ENCODE data around the gene C11orf98.
"Not testable (repeated sequence)": the region's sequence is repeated elsewhere in the genome, so short reads cannot be mapped to it uniquely, and the experiment has no call there.

C11orf98 gene

GRCh38 chr11:62680825-62681240 lies 15.8 kb upstream of the C11orf98 start:
- DNase-seq: peak; percentile 78

- peak; percentile 90 for DNase-seq
Observed at GRCh38 chr11:62678770-62679696, 14.0 kb upstream of the C11orf98 start, which contains the start of gene UBXN1. TSS of gene UBXN1 (minus strand) at chr11:62679073. CDS start at chr11:62678923, 150 bp downstream.

DNA sequence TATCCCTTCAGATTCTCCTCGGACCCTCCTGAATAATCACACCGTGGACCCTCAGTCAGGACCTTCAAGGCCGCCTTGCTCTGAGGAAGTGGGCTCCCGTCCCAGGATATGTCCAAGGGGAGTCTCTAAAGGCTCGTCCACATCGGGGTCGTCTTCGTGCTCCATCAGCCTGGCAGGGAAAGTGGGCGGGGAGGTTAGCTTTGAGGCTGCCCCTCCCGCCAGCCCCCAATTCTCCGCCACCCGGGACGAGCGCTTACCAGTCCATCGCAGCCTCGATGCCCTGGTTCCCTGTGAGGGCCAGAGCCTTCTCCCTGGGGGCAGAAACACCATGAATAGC lies 13.4 kb upstream of the C11orf98 start:
- DNase-seq: no peak

GRCh38 chr11:62677714-62678113 lies 12.7 kb upstream of the C11orf98 start:
- DNase-seq: no peak

DNA sequence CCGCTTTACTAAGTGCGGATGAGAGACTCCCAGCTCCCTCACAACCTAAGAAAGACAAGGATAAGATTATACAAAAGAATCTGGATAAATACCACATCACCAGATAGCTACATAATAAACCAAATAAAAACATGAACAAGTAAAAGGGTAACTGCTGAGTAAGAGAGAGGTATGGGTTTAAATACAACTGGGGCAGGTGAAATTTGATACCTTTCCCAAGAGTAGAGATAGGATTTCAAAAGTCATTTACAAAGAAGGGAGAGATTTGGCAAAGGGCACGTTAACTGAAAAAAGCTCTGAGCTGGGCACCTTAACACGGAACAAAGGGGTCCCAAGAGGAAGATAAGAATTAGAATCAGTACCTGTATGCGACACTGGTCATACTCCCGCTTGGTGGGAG lies 12.1 kb upstream of the C11orf98 start:
- DNase-seq: no peak

- DNase-seq: peak; percentile 44
Observed at GRCh38 chr11:62676698-62677097, 11.7 kb upstream of the C11orf98 start.

- DNase-seq: not testable (repeated sequence)
Observed at GRCh38 chr11:62675415-62675814, 10.4 kb upstream of the C11orf98 start.

DNA sequence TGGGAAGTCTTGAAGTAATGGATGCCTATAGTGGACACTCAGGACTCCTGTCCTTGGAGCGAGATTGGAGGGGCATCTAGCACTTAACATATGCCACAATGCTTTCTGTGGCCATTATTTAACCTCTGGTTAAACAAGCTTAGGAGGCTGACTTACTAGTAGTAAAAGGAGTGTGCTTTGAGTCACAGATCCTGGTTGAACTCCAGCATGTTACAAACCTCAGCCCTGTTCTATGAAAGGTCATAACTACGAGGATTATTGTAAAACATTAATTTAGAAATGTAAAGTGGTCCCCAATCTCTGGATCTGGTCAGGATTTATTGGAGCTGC lies 8.2 kb upstream of the C11orf98 start:
- no peak for DNase-seq

DNA sequence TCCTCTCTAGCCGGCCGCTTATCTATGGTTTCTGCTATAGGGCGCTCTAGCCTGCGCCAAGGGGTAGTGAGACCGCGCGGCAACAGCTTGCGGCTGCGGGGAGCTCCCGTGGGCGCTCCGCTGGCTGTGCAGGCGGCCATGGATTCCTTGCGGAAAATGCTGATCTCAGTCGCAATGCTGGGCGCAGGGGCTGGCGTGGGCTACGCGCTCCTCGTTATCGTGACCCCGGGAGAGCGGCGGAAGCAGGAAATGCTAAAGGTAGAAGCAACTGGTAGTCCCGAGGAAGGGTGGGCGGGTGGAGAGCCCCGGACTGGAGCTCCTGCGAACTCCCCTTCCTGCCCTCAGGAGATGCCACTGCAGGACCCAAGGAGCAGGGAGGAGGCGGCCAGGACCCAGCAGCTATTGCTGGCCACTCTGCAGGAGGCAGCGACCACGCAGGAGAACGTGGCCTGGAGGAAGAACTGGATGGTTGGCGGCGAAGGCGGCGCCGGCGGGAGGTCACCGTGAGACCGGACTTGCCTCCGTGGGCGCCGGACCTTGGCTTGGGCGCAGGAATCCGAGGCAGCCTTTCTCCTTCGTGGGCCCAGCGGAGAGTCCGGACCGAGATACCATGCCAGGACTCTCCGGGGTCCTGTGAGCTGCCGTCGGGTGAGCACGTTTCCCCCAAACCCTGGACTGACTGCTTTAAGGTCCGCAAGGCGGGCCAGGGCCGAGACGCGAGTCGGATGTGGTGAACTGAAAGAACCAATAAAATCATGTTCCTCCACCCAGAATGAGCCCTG lies 6.8 kb upstream of the C11orf98 start, which contains the start of the genes LBHD1 and UQCC3:
Gene LBHD1 (minus strand): TSS at position 660 of the 782 bp plus-strand sequence. CDS start 2,236 bp downstream, outside the sequence.
Gene UQCC3 (plus strand): TSS at position 66 of the 782 bp plus-strand sequence. CDS start 73 bp downstream, at position 139.
- peak; percentile 90 for DNase-seq

- DNase-seq: no peak
Observed at GRCh38 chr11:62671236-62671607, 6.2 kb upstream of the C11orf98 start.

- DNase-seq: no peak
Observed at GRCh38 chr11:62669420-62670161, 4.6 kb upstream of the C11orf98 start.

DNA sequence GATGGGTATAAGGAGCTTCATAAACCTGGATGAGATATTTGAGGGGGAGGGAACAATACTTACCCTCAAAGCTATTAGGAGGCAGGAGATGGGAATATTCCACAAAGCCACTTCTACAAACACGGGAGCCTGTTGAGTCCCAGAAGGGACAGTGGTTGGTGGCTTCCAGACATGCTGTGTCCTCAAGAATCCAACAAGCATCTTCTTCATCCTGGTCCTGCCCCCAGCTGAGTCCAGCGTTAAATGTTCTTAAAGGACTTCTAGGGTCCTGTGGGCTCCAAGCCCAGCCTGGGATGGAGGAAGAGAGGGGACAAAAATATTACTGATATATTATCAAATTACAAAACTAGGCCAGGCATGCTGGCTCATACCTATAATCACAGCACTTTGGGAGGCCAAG lies 2.5 kb upstream of the C11orf98 start:
- DNase-seq: no peak

DNA sequence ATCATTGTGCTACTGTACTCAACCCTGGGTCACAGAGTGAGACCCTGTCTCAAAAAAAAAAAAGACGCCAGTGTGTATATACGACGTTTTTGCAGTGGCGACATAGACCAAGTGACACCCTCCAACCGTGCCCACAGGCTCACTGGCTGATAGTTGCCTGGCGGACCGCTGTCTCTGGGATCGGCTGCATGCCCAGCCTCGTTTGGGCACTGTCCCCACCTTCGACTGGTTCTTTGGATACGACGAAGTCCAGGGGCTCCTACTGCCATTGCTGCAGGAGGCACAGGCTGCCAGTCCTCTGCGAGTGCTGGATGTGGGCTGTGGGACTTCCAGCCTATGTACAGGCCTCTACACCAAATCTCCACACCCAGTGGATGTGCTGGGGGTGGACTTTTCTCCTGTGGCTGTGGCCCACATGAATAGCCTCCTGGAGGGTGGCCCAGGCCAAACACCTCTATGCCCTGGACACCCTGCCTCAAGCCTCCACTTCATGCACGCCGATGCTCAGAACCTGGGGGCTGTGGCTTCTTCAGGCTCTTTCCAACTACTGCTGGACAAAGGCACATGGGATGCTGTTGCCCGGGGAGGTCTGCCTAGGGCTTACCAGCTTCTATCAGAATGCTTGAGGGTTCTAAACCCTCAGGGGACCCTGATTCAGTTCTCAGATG lies 1.4 kb upstream of the C11orf98 start:
- DNase-seq: no peak

DNA sequence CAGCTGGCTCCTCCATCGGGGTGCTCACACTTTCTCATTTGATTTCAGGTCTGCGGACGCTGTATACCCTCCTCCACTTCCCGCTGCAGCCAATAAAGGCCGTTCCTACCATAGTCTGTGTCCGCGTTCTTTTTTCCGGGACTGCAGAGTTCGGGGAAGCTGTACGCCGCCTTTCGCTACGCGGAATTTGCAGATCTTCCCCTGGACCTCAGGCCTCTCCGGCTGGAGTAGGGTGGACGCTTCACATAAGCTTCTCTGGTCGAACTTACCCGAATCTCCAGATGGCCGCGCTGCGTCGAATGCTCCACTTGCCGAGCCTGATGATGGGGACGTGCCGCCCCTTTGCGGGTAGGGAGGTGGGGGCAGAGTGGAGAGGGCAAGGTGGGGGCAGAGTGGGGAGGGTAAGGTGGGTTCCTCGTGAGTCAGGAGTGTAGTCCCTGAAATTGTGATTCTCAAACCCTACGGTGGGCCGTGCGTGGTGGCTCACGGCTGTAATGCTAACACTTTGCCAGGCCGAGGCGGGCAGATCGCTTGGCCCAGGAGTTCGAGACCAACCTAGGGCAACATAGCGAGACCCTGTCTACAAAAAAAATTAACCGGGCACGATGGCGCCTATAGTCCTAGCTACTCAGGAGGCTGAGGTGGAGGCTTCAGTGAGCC lies 719 bp upstream of the C11orf98 start:
- DNase-seq: no peak

DNA sequence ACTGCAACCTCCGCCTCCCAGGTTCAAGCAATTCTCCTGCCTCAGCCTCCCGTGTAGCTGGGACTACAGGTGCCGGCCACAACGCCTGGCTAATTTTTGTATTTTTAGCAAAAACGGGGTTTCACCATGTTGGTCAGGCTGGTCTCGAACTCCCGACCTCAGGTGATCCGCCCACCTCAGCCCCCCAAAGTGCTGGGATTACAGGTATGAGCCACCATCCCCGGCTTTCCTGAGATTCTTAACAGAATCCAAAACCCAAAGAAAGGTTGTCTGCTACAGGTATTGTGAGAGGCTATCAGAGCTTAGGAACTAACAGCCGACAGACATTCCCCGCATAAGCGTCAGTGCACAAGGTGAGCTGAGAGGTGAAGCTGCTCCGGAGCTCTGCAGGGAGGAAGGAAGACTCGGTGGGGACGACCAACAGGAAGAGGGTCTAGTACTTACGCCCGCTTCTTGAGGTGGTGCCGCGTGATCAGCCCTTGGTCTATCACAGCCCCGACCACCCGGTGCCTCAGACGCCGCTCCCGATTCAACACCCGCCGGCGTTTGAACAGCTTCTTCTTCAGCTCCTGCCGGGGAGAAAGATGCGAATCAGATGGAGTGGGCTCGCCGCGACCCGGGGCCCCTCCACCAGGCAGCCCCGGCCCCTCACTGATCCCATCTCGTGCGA lies 470 bp downstream of the C11orf98 start:
- DNase-seq: no peak

GRCh38 chr11:62656796-62657429 lies 8.1 kb downstream of the C11orf98 start:
- no peak for DNase-seq

GRCh38 chr11:62654297-62654696 lies 10.7 kb downstream of the C11orf98 start:
- DNase-seq: no peak

DNA sequence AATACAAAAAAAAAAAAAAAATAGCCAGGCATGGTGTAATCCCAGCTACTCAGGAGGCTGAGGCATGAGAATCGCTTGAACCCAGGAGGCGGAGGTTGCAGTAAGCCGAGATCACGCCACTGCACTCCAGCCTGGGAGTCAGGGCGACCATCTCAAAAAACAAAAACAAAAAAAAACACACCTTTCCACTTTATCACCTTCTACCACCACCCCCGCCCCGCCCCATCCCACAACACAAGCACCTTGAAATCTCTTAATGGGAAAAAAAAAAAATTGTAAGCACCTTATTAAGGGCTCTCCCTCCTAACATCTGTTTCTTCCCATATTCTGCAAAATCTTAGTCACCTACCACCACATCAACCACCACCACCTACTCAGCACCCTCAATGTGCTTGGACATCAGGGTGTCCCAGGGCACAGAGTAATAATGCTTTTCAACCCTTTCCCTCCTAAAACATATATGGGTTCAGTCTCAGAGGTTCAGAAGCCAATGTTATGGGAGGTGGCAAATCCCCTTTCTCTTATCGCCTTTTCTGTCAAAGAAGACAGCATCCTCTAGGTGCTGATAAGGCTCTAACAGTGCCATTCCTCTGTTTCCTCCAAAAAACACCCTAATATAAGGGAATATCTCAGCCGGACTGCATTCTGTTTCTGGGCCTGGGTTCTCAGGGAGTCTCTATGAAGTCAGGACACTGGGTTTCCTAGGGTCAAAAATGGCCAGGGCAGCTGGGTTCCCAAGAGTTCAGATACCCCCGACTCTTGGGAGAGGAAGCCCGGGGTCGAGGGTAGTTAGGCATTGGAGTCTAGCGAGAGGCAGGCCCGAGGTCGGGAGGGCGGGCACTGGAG lies 12.6 kb downstream of the C11orf98 start:
- no peak for DNase-seq

DNA sequence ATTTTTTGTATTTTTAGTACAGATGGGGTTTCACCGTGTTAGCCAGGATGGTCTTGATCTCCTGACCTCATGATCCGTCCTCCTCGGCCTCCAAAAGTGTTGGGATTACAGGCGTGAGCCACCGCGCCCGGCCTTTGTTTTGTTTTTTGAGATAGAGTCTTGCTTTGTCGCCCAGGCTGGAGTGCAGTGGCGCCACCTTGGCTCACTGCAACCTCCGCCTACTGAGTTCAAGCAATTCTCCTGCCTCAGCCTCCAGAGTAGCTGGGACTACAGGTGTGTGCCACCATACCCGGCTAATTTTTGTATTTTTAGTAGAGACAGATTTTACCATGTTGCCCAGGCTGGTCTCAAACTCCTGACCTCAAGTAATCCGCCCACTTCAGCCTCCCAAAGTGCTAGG lies 14.7 kb downstream of the C11orf98 start:
- DNase-seq: not testable (repeated sequence)

DNA sequence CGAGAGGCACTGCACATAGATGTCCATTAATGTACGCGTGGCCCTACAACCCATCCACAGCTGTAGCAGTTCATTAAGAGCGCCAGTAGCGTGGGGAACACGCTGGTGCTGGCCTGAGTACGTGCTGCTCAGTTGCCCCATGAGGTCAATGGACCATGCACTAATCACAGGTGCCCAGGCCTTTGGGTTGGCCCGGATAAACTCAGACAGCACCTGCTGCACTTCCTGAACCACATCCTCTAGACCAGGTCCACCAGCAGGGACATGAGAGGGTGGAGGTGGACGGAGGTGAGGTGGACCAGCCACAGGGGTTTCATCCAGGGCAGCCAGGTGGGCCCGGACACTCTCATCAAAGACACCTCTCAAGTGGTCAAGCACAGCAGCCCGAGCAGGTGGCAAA lies 15.5 kb downstream of the C11orf98 start:
- no peak for DNase-seq
